Progenitor cell of endocrine pancreas (in vitro differentiated cells): ENCODE results near the gene GLIS1. TPM values are rescaled to one million over a fixed set of nuclear protein-coding genes. Genes with fewer than 3 reads are reported as not detected.

Experiments
- DNase-seq: peaks from one replicate; pipeline ENCODE4 v3.0.0; 2021; ENCODE audit warnings: low spot score; ENCODE audit not compliant: unreplicated experiment
- H3K27ac Mint-ChIP-seq: 2 replicates; pipeline ENCODE4 v1.8.0; 2021; ENCODE audit warnings: mild to moderate bottlenecking, moderate library complexity, mixed read lengths
- H3K27me3 Mint-ChIP-seq: 2 replicates; pipeline ENCODE4 v1.8.0; 2021; ENCODE audit warnings: mixed read lengths
- H3K36me3 Mint-ChIP-seq: 2 replicates; pipeline ENCODE4 v1.8.0; 2022; ENCODE audit warnings: mixed read lengths; ENCODE audit not compliant: insufficient read depth
- H3K4me1 Mint-ChIP-seq: 2 replicates; pipeline ENCODE4 v1.8.0; 2021; ENCODE audit warnings: low read depth, mixed read lengths
- H3K4me3 Mint-ChIP-seq: 2 replicates; pipeline ENCODE4 v1.8.0; 2021; ENCODE audit warnings: low read depth, mild to moderate bottlenecking, moderate library complexity, mixed read lengths
- H3K9me3 Mint-ChIP-seq: 2 replicates; pipeline ENCODE4 v1.8.0; 2021; ENCODE audit warnings: low read depth, mixed read lengths
- CTCF ChIP-seq: fragments of 200-600 bp; sonication (generic); IDR thresholded peaks from one replicate; pipeline ENCODE4 v1.5.0; 2021; ENCODE audit warnings: antibody characterized with exemption, mild to moderate bottlenecking; ENCODE audit not compliant: unreplicated experiment
- total RNA-seq: library from RNA; stranded (reverse); gene quantifications from 2 replicates; pipeline ENCODE4 v1.2.1, GENCODE V29; 2021

GLIS1 gene
- total RNA-seq, 1 donor from 2014 or later, result not detected

- H3K4me3 Mint-ChIP-seq, result no peak overlapping the region
- no peak overlapping the region for H3K27ac Mint-ChIP-seq
- DNase-seq, result no peak
Measured at GRCh38 chr1:53462193-53462592, 276.8 kb downstream of the GLIS1 start.

GRCh38 chr1:53461323-53462044 lies 277.5 kb downstream of the GLIS1 start:
- no peaks in the 10 kb centered on the region for H3K4me1 Mint-ChIP-seq
- no peak overlapping the region for H3K27ac Mint-ChIP-seq
- H3K4me3 Mint-ChIP-seq, result no peak overlapping the region
- peaks cover 7% of the 10 kb centered on the region for H3K27me3 Mint-ChIP-seq
- no peak for DNase-seq
- no peak for TF ChIP-seq CTCF
- H3K9me3 Mint-ChIP-seq, result no peaks in the 10 kb centered on the region
- H3K36me3 Mint-ChIP-seq, result no peaks in the 10 kb centered on the region

More at GRCh38 chr1:53462193-53462592, 276.8 kb downstream of the GLIS1 start:
- no peaks in the 10 kb centered on the region for H3K4me1 Mint-ChIP-seq
- H3K36me3 Mint-ChIP-seq, result no peaks in the 10 kb centered on the region
- H3K9me3 Mint-ChIP-seq, result no peaks in the 10 kb centered on the region
- no peak for TF ChIP-seq CTCF
- peaks cover 7% of the 10 kb centered on the region for H3K27me3 Mint-ChIP-seq

- H3K27me3 Mint-ChIP-seq, result peaks cover 7% of the 10 kb centered on the region
- no peak overlapping the region for H3K4me3 Mint-ChIP-seq
- no peak overlapping the region for H3K27ac Mint-ChIP-seq
- H3K36me3 Mint-ChIP-seq, result no peaks in the 10 kb centered on the region
- no peaks in the 10 kb centered on the region for H3K4me1 Mint-ChIP-seq
- H3K9me3 Mint-ChIP-seq, result no peaks in the 10 kb centered on the region
- no peak for TF ChIP-seq CTCF
- DNase-seq, result no peak
Measured at GRCh38 chr1:53460666-53461322, 278.2 kb downstream of the GLIS1 start.

GRCh38 chr1:53460211-53460634 lies 278.7 kb downstream of the GLIS1 start:
- Mint-ChIP-seq H3K27ac (no peak overlapping the region), H3K4me1 (no peaks in the 10 kb centered on the region), H3K4me3 (no peak overlapping the region), H3K27me3 (peaks cover 7% of the 10 kb centered on the region), H3K9me3 (no peaks in the 10 kb centered on the region), H3K36me3 (no peaks in the 10 kb centered on the region)
- TF ChIP-seq CTCF, result no peak
- no peak for DNase-seq

- Mint-ChIP-seq H3K36me3 (no peaks in the 10 kb centered on the region), H3K27ac (no peak within 1 kb of the TSS), H3K9me3 (no peaks in the 10 kb centered on the region), H3K4me3 (no peak within 1 kb of the TSS), H3K27me3 (peaks cover 3% of the 10 kb centered on the region), H3K4me1 (no peaks in the 10 kb centered on the region)
- no peak for TF ChIP-seq CTCF
- DNase-seq, result no peak
Measured at GRCh38 chr1:53459321-53460175, 279.4 kb downstream of the GLIS1 start, which contains the start of gene DMRTB1. Gene DMRTB1 (plus strand): TSS chr1:53459399. CDS start chr1:53459454, 55 bp downstream.
